GM10248 (cell line): ENCODE results near the gene TBL1XR1.

Experiments used
- CTCF ChIA-PET: fragments of 300-600 bp; sonication (Branson Sonifier 250); formaldehyde crosslinking; extraction: SDS; loops from one replicate; lab custom pipeline; 2021; ENCODE audit warnings: antibody characterized with exemption; lab: Yijun Ruan, JAX
- POLR2A ChIA-PET: fragments of 350-650 bp; sonication (Branson Sonifier 250); formaldehyde crosslinking; extraction: SDS; loops from one replicate; lab custom pipeline; 2020; ENCODE audit warnings: antibody characterized with exemption; lab: Yijun Ruan, JAX
- DNase-seq: peaks from one replicate; pipeline ENCODE4 v3.0.0; 2012; ENCODE audit errors: extremely low spot score
- CTCF ChIP-seq: IDR thresholded peaks from 2 replicates; pipeline ENCODE4 v1.5.1; 2012; ENCODE audit warnings: mild to moderate bottlenecking, low read depth; ENCODE audit errors: extremely low read depth, missing control alignments, control extremely low read depth

The TBL1XR1 gene

GRCh38 chr3:176974279-176974678 lies 223.0 kb downstream of the TBL1XR1 start:
- no peak for TF ChIP-seq CTCF
- POLR2A ChIA-PET, result no interaction called here
- CTCF ChIA-PET, result interaction anchor here (1.0 to 2.6 kb wide), 4 partner anchors 9 to 102 kb away, joined by 3 to 12 read pairs (median 4); no protein-coding TSS in a partner anchor
- DNase-seq, result no peak

- POLR2A ChIA-PET, result no interaction called here
Observed at GRCh38 chr3:176971613-176972174, 225.6 kb downstream of the TBL1XR1 start.

GRCh38 chr3:176970770-176971169 lies 226.5 kb downstream of the TBL1XR1 start:
- TF ChIP-seq CTCF, result no peak
- CTCF ChIA-PET, result no interaction called here
- DNase-seq, result no peak
- POLR2A ChIA-PET, result no interaction called here

More at GRCh38 chr3:176971613-176972174, 225.6 kb downstream of the TBL1XR1 start:
- DNase-seq, result no peak
- CTCF ChIA-PET, result no interaction called here
- TF ChIP-seq CTCF, result no peak

- no peak for DNase-seq
- ChIA-PET CTCF (no interaction called here), POLR2A (no interaction called here)
- no peak for TF ChIP-seq CTCF
Observed at GRCh38 chr3:176969506-176969905, 227.8 kb downstream of the TBL1XR1 start.
